Muscle of back (tissue), 11 donors: ENCODE data around the gene EDRF1. TPM values are rescaled to one million over a fixed set of nuclear protein-coding genes. Genes with fewer than 3 reads are reported as not detected.

ENCODE experiments used
- DNase-seq, 3 donors: peaks; one replicate each; pipeline versions ENCODE4 v3.0.0 to v3.0.0-alpha.2; 2013
- polyA plus RNA-seq, 10 donors: library from polyadenylated mRNA; unstranded; fragments of 120-200 nt; gene quantifications; one replicate each; pipeline ENCODE4 v1.2.1, GENCODE V29; 2013; ENCODE audit not compliant: insufficient read length in 10 of 10

The EDRF1 gene
- polyA plus RNA-seq, 10 donors: 13.5 to 27.4 (median 21.0) TPM

- DNase-seq: no peak
These were observed 63.9 kb downstream of the EDRF1 start for GRCh38 chr10:125783408-125783807.

GRCh38 chr10:125783957-125784356 lies 64.4 kb downstream of the EDRF1 start:
- no peak for DNase-seq

GRCh38 chr10:125785791-125786190 lies 66.3 kb downstream of the EDRF1 start:
- DNase-seq: no peak

GRCh38 chr10:125788156-125789034 lies 68.9 kb downstream of the EDRF1 start:
- DNase-seq: no peak

- no peak for DNase-seq
These were observed 73.1 kb downstream of the EDRF1 start for GRCh38 chr10:125792342-125793300.

- no peak for DNase-seq
These were observed 75.6 kb downstream of the EDRF1 start for GRCh38 chr10:125795128-125795527.

GRCh38 chr10:125795637-125796190 lies 76.2 kb downstream of the EDRF1 start:
- DNase-seq: no peak

- DNase-seq: no peak
These were observed 77.9 kb downstream of the EDRF1 start for GRCh38 chr10:125797424-125797823.

- no peak for DNase-seq
These were observed 78.6 kb downstream of the EDRF1 start for GRCh38 chr10:125797994-125798662.

- DNase-seq: no peak
These were observed 80.1 kb downstream of the EDRF1 start for GRCh38 chr10:125799451-125800182.

GRCh38 chr10:125801574-125801973 lies 82.1 kb downstream of the EDRF1 start:
- DNase-seq: no peak

- no peak for DNase-seq
These were observed 82.6 kb downstream of the EDRF1 start for GRCh38 chr10:125802131-125802530.

- DNase-seq: no peak
These were observed 83.2 kb downstream of the EDRF1 start for GRCh38 chr10:125802739-125803138.

GRCh38 chr10:125808047-125808446 lies 88.5 kb downstream of the EDRF1 start:
- no peak for DNase-seq

GRCh38 chr10:125811251-125811650 lies 91.7 kb downstream of the EDRF1 start:
- peak in 1 of 3 donors; percentile 11 for DNase-seq

- no peak for DNase-seq
These were observed 92.7 kb downstream of the EDRF1 start for GRCh38 chr10:125812128-125812750.
